Stimulated activated CD4-positive, alpha-beta T cell treated with anti-CD3 and anti-CD28 coated beads, Interleukin-12 subunit alpha, Interleukin-12 subunit beta, amount 100 ng/mL, for 4 hours (primary cell): ENCODE measurements around the gene SUPT7L.
"Not testable (repeated sequence)": the region's sequence is repeated elsewhere in the genome, so short reads cannot be mapped to it uniquely, and the experiment has no call there.

Source experiments
- DNase-seq: peaks from one replicate; pipeline ENCODE4 v3.0.0-alpha.2; 2020

SUPT7L gene

GRCh38 chr2:27663285-27664153 lies at the start of gene SUPT7L, which contains the start of gene SLC4A1AP:
Gene SUPT7L, minus strand, starts transcription at chr2:27663614. Its CDS starts 1,422 bp downstream, at chr2:27662192.
Gene SLC4A1AP, plus strand, starts transcription at chr2:27663889. Its CDS starts 26 bp downstream, at chr2:27663915.
- peak; percentile 65 for DNase-seq

- no peak for DNase-seq
Observed at GRCh38 chr2:27713201-27713600, 49.8 kb upstream of the SUPT7L start.

- no peak for DNase-seq
Observed at GRCh38 chr2:27712522-27712921, 49.1 kb upstream of the SUPT7L start.

- no peak for DNase-seq
Observed at GRCh38 chr2:27711804-27712203, 48.4 kb upstream of the SUPT7L start.

GRCh38 chr2:27710640-27711430 lies 47.4 kb upstream of the SUPT7L start:
- DNase-seq: no peak

GRCh38 chr2:27709960-27710575 lies 46.7 kb upstream of the SUPT7L start:
- no peak for DNase-seq

- no peak for DNase-seq
Observed at GRCh38 chr2:27709326-27709725, 45.9 kb upstream of the SUPT7L start.

- DNase-seq: no peak
Observed at GRCh38 chr2:27708666-27709065, 45.3 kb upstream of the SUPT7L start.

- no peak for DNase-seq
Observed at GRCh38 chr2:27708257-27708654, 44.8 kb upstream of the SUPT7L start.

GRCh38 chr2:27707462-27708256 lies 44.2 kb upstream of the SUPT7L start:
- no peak for DNase-seq

- no peak for DNase-seq
Observed at GRCh38 chr2:27705851-27706622, 42.6 kb upstream of the SUPT7L start.

GRCh38 chr2:27704342-27704876 lies 41.0 kb upstream of the SUPT7L start:
- no peak for DNase-seq

- DNase-seq: peak; percentile 79
Observed at GRCh38 chr2:27703638-27704341, 40.4 kb upstream of the SUPT7L start.

- DNase-seq: no peak
Observed at GRCh38 chr2:27702302-27702701, 38.9 kb upstream of the SUPT7L start.

- no peak for DNase-seq
Observed at GRCh38 chr2:27701676-27702075, 38.3 kb upstream of the SUPT7L start.

GRCh38 chr2:27697660-27698059 lies 34.2 kb upstream of the SUPT7L start:
- no peak for DNase-seq

- no peak for DNase-seq
Observed at GRCh38 chr2:27690052-27690451, 26.6 kb upstream of the SUPT7L start.

- no peak for DNase-seq
Observed at GRCh38 chr2:27689424-27689823, 26.0 kb upstream of the SUPT7L start.

GRCh38 chr2:27687232-27687631 lies 23.8 kb upstream of the SUPT7L start:
- no peak for DNase-seq

GRCh38 chr2:27685577-27685976 lies 22.2 kb upstream of the SUPT7L start:
- no peak for DNase-seq

GRCh38 chr2:27685006-27685405 lies 21.6 kb upstream of the SUPT7L start:
- not testable (repeated sequence) for DNase-seq
